GM12873 (cell line): Measurements from ENCODE around the gene CCDC181.

Experiments
- CTCF ChIP-seq: IDR thresholded peaks from 2 replicates; pipeline ENCODE4 v1.5.1; 2012; ENCODE audit warnings: low read depth, mild to moderate bottlenecking, moderate library complexity, low read length, control low read depth; ENCODE audit not compliant: insufficient read depth; ENCODE audit errors: missing control alignments

Gene CCDC181

GRCh38 chr1:169346036-169346589, 81.2 kb downstream of the CCDC181 start:
- no peak for TF ChIP-seq CTCF

DNA sequence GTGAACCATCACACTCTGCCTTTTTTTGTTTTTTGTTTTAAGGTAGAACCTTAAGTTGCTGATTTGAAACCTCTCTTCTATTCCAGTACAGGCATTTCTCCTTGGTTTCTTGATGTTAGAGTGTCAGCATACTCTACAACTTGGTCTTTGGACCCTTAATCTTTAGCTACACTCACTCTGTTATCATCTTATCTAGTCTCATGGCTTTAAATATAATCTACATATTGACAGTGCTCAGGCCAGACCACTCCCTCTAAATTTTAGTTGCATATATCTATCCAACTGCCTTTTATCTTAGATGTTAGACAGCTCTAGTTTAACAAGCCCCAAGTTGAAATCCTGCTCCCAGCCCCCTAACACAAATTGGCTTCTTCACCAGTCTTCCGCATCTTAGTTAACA, 81.8 kb downstream of the CCDC181 start:
- no peak for TF ChIP-seq CTCF
